HepG2 (cell line): ENCODE measurements around the gene MILR1. TPM values are rescaled to one million over a fixed set of nuclear protein-coding genes. Genes with fewer than 3 reads are reported as not detected.

Experiments
- ADNP ChIP-seq: sonication (generic); formaldehyde crosslinking; IDR thresholded peaks from 2 replicates; pipeline ENCODE4 v1.4.0; 2020; ENCODE audit warnings: missing genetic modification reagents
- EHMT2 ChIP-seq: fragments of 200-600 bp; sonication (generic); IDR thresholded peaks from 2 replicates; pipeline ENCODE4 v1.7.0; 2017; ENCODE audit warnings: antibody characterized with exemption, low read depth, low read length, borderline replicate concordance
- HIVEP1 ChIP-seq: sonication (generic); formaldehyde crosslinking; IDR thresholded peaks from 2 replicates; pipeline ENCODE4 v1.4.0; 2020; ENCODE audit warnings: mild to moderate bottlenecking, missing genetic modification reagents
- HNRNPL ChIP-seq: fragments of 200-400 bp; formaldehyde crosslinking; IDR thresholded peaks from 2 replicates; pipeline ENCODE4 v1.6.1; 2017; ENCODE audit warnings: mild to moderate bottlenecking, low read depth, low read length
- KLF13 ChIP-seq: sonication (generic); formaldehyde crosslinking; IDR thresholded peaks from 2 replicates; pipeline ENCODE4 v1.4.0; 2020; ENCODE audit warnings: mild to moderate bottlenecking, missing genetic modification reagents
- MAZ ChIP-seq, 2 experiments: sonication (generic) in 1 of 2; formaldehyde crosslinking in 1 of 2; IDR thresholded peaks; 2 replicates each; pipeline versions ENCODE4 v1.5.0 to v1.6.1; 2012 to 2020; ENCODE audit warnings: low read depth in 2 of 2, mild to moderate bottlenecking in 2 of 2, borderline replicate concordance in 1 of 2, improper control_type of control experiment in 1 of 2, low read length in 1 of 2, missing genetic modification reagents in 1 of 2, moderate library complexity in 1 of 2
- MXI1 ChIP-seq: IDR thresholded peaks from 3 replicates; pipeline ENCODE4 v1.6.1; 2012; ENCODE audit warnings: low read depth, low read length, inconsistent platforms, borderline replicate concordance
- PLSCR1 ChIP-seq: sonication (generic); formaldehyde crosslinking; IDR thresholded peaks from 2 replicates; pipeline ENCODE4 v1.5.0; 2020; ENCODE audit warnings: missing genetic modification reagents, mild to moderate bottlenecking, borderline replicate concordance
- POLR2G ChIP-seq: fragments of 200-400 bp; formaldehyde crosslinking; IDR thresholded peaks from 2 replicates; pipeline ENCODE4 v1.6.1; 2018; ENCODE audit warnings: mild to moderate bottlenecking, low read depth, low read length, moderate library complexity
- PRPF4 ChIP-seq: fragments of 200-400 bp; formaldehyde crosslinking; IDR thresholded peaks from 2 replicates; pipeline ENCODE4 v1.6.1; 2016; ENCODE audit warnings: low read length, low read depth; ENCODE audit not compliant: poor library complexity, severe bottlenecking
- PTBP1 ChIP-seq: fragments of 200-400 bp; formaldehyde crosslinking; IDR thresholded peaks from 2 replicates; pipeline ENCODE4 v1.6.1; 2018; ENCODE audit warnings: low read length, low read depth; ENCODE audit not compliant: poor library complexity, severe bottlenecking
- RFX5 ChIP-seq: IDR thresholded peaks from 2 replicates; pipeline ENCODE4 v1.6.1; 2011; ENCODE audit warnings: low read depth, low read length, improper control_type of control experiment
- SMAD1 ChIP-seq: sonication (generic); formaldehyde crosslinking; IDR thresholded peaks from 2 replicates; pipeline ENCODE4 v1.4.0; 2020; ENCODE audit warnings: missing genetic modification reagents, low read depth, mild to moderate bottlenecking, borderline replicate concordance
- SRY ChIP-seq: sonication (generic); formaldehyde crosslinking; IDR thresholded peaks from 2 replicates; pipeline ENCODE4 v1.8.0; 2022; ENCODE audit warnings: mild to moderate bottlenecking, missing genetic modification reagents
- TBX2 ChIP-seq: sonication (generic); formaldehyde crosslinking; IDR thresholded peaks from 2 replicates; pipeline ENCODE4 v1.5.0; 2020; ENCODE audit warnings: missing genetic modification reagents, mild to moderate bottlenecking, borderline replicate concordance
- ZBTB14 ChIP-seq: sonication (generic); formaldehyde crosslinking; IDR thresholded peaks from 2 replicates; pipeline ENCODE4 v1.4.0; 2020; ENCODE audit warnings: missing genetic modification reagents
- ZFP1 ChIP-seq: IDR thresholded peaks from 2 replicates; pipeline ENCODE4 v1.6.1; 2016
- ZFP82 ChIP-seq: sonication (generic); formaldehyde crosslinking; IDR thresholded peaks from 2 replicates; pipeline ENCODE4 v1.5.1; 2020; ENCODE audit warnings: mild to moderate bottlenecking, missing genetic modification reagents, borderline replicate concordance
- ZNF367 ChIP-seq: sonication (generic); formaldehyde crosslinking; IDR thresholded peaks from 2 replicates; pipeline ENCODE4 v1.4.0; 2020; ENCODE audit warnings: missing genetic modification reagents, borderline replicate concordance
- ZNF383 ChIP-seq: sonication (generic); formaldehyde crosslinking; IDR thresholded peaks from 2 replicates; pipeline ENCODE4 v1.4.0; 2020; ENCODE audit warnings: missing genetic modification reagents, mild to moderate bottlenecking, borderline replicate concordance
- ZNF414 ChIP-seq: sonication (generic); formaldehyde crosslinking; IDR thresholded peaks from 2 replicates; pipeline ENCODE4 v1.5.0; 2020; ENCODE audit warnings: missing genetic modification reagents
- ZNF430 ChIP-seq: sonication (generic); formaldehyde crosslinking; IDR thresholded peaks from 2 replicates; pipeline ENCODE4 v1.9.0; 2021; ENCODE audit warnings: mild to moderate bottlenecking, missing genetic modification reagents
- ZNF547 ChIP-seq: sonication (generic); formaldehyde crosslinking; IDR thresholded peaks from 2 replicates; pipeline ENCODE4 v1.5.1; 2020; ENCODE audit warnings: mild to moderate bottlenecking, missing genetic modification reagents
- ZNF660 ChIP-seq: sonication (generic); formaldehyde crosslinking; IDR thresholded peaks from 2 replicates; pipeline ENCODE4 v1.5.1; 2020; ENCODE audit warnings: mild to moderate bottlenecking, low read depth, missing genetic modification reagents, borderline replicate concordance
- ZNF782 ChIP-seq: sonication (generic); formaldehyde crosslinking; IDR thresholded peaks from 2 replicates; pipeline ENCODE4 v1.4.0; 2020; ENCODE audit warnings: missing genetic modification reagents, mild to moderate bottlenecking, borderline replicate concordance
- ZSCAN21 ChIP-seq: sonication (generic); formaldehyde crosslinking; IDR thresholded peaks from 2 replicates; pipeline ENCODE4 v1.8.0; 2022; ENCODE audit warnings: mild to moderate bottlenecking, missing genetic modification reagents, moderate library complexity, borderline replicate concordance
- polyA plus RNA-seq, 8 experiments: library from polyadenylated mRNA; depleted of rRNA in 3 of 8; stranded (reverse) in 7 of 8; unstranded in 1 of 8; fragments of >200 nt; fragmentation: Illumina TruSeq in 4 of 8; extraction: Trizol in 4 of 8; gene quantifications; 2 replicates each; pipeline versions ENCODE4 v1.2.1 to v1.2.3, GENCODE V29; 2011 to 2016; ENCODE audit warnings: low read depth in 4 of 8, missing spikeins in 1 of 8, mixed read lengths in 1 of 8; ENCODE audit not compliant: insufficient read depth in 1 of 8
- total RNA-seq, 5 experiments: library from RNA; depleted of rRNA; stranded (reverse); fragments of >200 nt; fragmentation: Illumina TruSeq; extraction: Trizol; gene quantifications; 2 replicates each; pipeline ENCODE4 v1.2.3, GENCODE V29; 2016; ENCODE audit warnings: low read depth in 1 of 5

The MILR1 gene
- total and polyA plus RNA-seq, 2 of the 13 experiments (the other 11 are each of a cell fraction or from before 2014, with no cell fraction given) = 0.27 to 1.7 TPM

GRCh38 chr17:64496786-64497564 lies 48.1 kb downstream of the MILR1 start, which contains the start of gene POLG2 (continued):
- TF ChIP-seq POLR2G = peak; percentile 98
- no peak for TF ChIP-seq HNRNPL
- TF ChIP-seq ZNF430 = 0 out of 2 replicates have a peak, but pooled peaks have one; percentile 37
- TF ChIP-seq MXI1 = peak; percentile 80; the same call in 1 of the 3 replicates
- TF ChIP-seq ZFP82 (CRISPR knock-in tag) = no peak
- TF ChIP-seq ZNF547 (CRISPR knock-in tag) = peak; percentile 40
- TF ChIP-seq SRY (CRISPR knock-in tag) = no peak; the same call in none of the 2 replicates
- TF ChIP-seq EHMT2 = no peak
- 0 out of 2 replicates have a peak, but pooled peaks have one; percentile 53 for TF ChIP-seq KLF13
- peak; percentile 91; the same call in 1 of the 2 replicates for TF ChIP-seq MAZ (IDR thresholded peaks at IDR 0.05; ENCODE audit: borderline replicate concordance, low read depth, low read length)
- peak; percentile 52; the same call in 1 of the 2 replicates for TF ChIP-seq MAZ (CRISPR knock-in tag; IDR thresholded peaks at IDR 0.05; ENCODE audit: low read depth)
- no peak for TF ChIP-seq ZNF660
- TF ChIP-seq ZNF367 (CRISPR knock-in tag) = no peak
- no peak for TF ChIP-seq ZNF383
- TF ChIP-seq ADNP (CRISPR knock-in tag) = no peak
- TF ChIP-seq PRPF4 = no peak
- TF ChIP-seq ZFP1 = peak; percentile 24; the same call in 1 of the 2 replicates
- TF ChIP-seq TBX2 (CRISPR knock-in tag) = peak; percentile 71; the same call in 1 of the 2 replicates
- TF ChIP-seq RFX5 = no peak; the same call in 1 of the 2 replicates
- TF ChIP-seq PLSCR1 (CRISPR knock-in tag) = no peak
- TF ChIP-seq ZNF782 = no peak; the same call in 1 of the 2 replicates
- TF ChIP-seq ZBTB14 = no peak
- peak; percentile 75 for TF ChIP-seq HIVEP1 (CRISPR knock-in tag)
- TF ChIP-seq ZSCAN21 (CRISPR knock-in tag) = peak; percentile 96
- peak; percentile 89 for TF ChIP-seq ZNF414 (CRISPR knock-in tag)
- TF ChIP-seq PTBP1 = no peak
- peak; percentile 88; the same call in 1 of the 2 replicates for TF ChIP-seq SMAD1 (CRISPR knock-in tag)
